Neural progenitor cell (in vitro differentiated cells): ENCODE measurements around the gene PNPLA3. TPM values are rescaled to one million over a fixed set of nuclear protein-coding genes. Genes with fewer than 3 reads are reported as not detected.
A peak's percentile ranks its signal among the peaks of the same experiment; 100 is the strongest.

Source experiments
- DNase-seq: peaks from one replicate; pipeline ENCODE4 v3.0.0-alpha.2; 2016; ENCODE audit warnings: low spot score
- H2AFZ ChIP-seq: fragments of 200-600 bp; sonication (generic); replicated peaks from 2 replicates; pipeline ENCODE4 v1.6.1; 2016; ENCODE audit warnings: antibody characterized with exemption
- H3F3A ChIP-seq: fragments of 200-600 bp; sonication (generic); 2 replicates; pipeline ENCODE4 v1.6.1; 2016; ENCODE audit warnings: antibody characterized with exemption, low read depth
- H3K27ac ChIP-seq: fragments of 200-600 bp; sonication (generic); 2 replicates; pipeline ENCODE4 v1.5.1; 2016; ENCODE audit warnings: mild to moderate bottlenecking
- H3K27me3 ChIP-seq: fragments of 200-600 bp; sonication (generic); 2 replicates; pipeline ENCODE4 v1.6.1; 2016; ENCODE audit warnings: mild to moderate bottlenecking, moderate library complexity
- H3K36me3 ChIP-seq: fragments of 200-600 bp; sonication (generic); 2 replicates; pipeline ENCODE4 v1.5.1; 2016
- H3K4me1 ChIP-seq: fragments of 200-600 bp; sonication (generic); 2 replicates; pipeline ENCODE4 v1.6.1; 2016; ENCODE audit warnings: mixed run types
- H3K4me2 ChIP-seq: fragments of 200-600 bp; sonication (generic); 2 replicates; pipeline ENCODE4 v1.6.1; 2016
- H3K4me3 ChIP-seq: fragments of 200-600 bp; sonication (generic); 2 replicates; pipeline ENCODE4 v1.5.1; 2016
- H3K79me2 ChIP-seq: fragments of 200-600 bp; sonication (generic); 2 replicates; pipeline ENCODE4 v1.6.1; 2016; ENCODE audit warnings: low read depth
- H3K9ac ChIP-seq: fragments of 200-600 bp; sonication (generic); 2 replicates; pipeline ENCODE4 v1.6.1; 2016
- H3K9me3 ChIP-seq: fragments of 200-600 bp; sonication (generic); 2 replicates; pipeline ENCODE4 v1.5.1; 2016; ENCODE audit warnings: low read depth
- H4K20me1 ChIP-seq: fragments of 200-600 bp; sonication (generic); 2 replicates; pipeline ENCODE4 v1.6.1; 2016; ENCODE audit warnings: low read depth
- H3K27ac Mint-ChIP-seq: 3 replicates; pipeline ENCODE4 v1.8.0; 2021; ENCODE audit warnings: mixed read lengths
- H3K27me3 Mint-ChIP-seq: 2 replicates; pipeline ENCODE4 v1.8.0; 2022; ENCODE audit warnings: low read depth, mild to moderate bottlenecking, inconsistent platforms, moderate library complexity, mixed read lengths; ENCODE audit not compliant: insufficient read depth
- H3K36me3 Mint-ChIP-seq: 3 replicates; pipeline ENCODE4 v1.8.0; 2021; ENCODE audit warnings: mixed read lengths
- H3K4me1 Mint-ChIP-seq: 3 replicates; pipeline ENCODE4 v1.8.0; 2021; ENCODE audit warnings: mixed read lengths
- H3K4me3 Mint-ChIP-seq: 3 replicates; pipeline ENCODE4 v1.8.0; 2021; ENCODE audit warnings: mild to moderate bottlenecking, moderate library complexity, mixed read lengths
- H3K9me3 Mint-ChIP-seq: 3 replicates; pipeline ENCODE4 v1.8.0; 2020; ENCODE audit warnings: mixed read lengths
- EZH2 ChIP-seq: fragments of 200-600 bp; sonication (generic); IDR thresholded peaks from 2 replicates; pipeline ENCODE4 v1.6.1; 2017; ENCODE audit warnings: antibody characterized with exemption, mild to moderate bottlenecking, moderate library complexity
- EZH2phosphoT487 ChIP-seq: fragments of 200-600 bp; sonication (generic); IDR thresholded peaks from 2 replicates; pipeline ENCODE4 v1.6.1; 2017; ENCODE audit warnings: antibody characterized with exemption
- total RNA-seq: library from RNA; depleted of rRNA; stranded (reverse); fragments of >200 nt; gene quantifications from 2 replicates; pipeline ENCODE4 v1.2.3, GENCODE V29; 2015; ENCODE audit warnings: low replicate concordance
- TF ChIP-seq, protein P1 (sequence below): fragments of 200-600 bp; sonication (generic); IDR thresholded peaks from 2 replicates; pipeline ENCODE4 v1.5.1; 2017; ENCODE audit warnings: antibody characterized with exemption, mild to moderate bottlenecking

Gene PNPLA3
- total RNA-seq, 1 donor from 2014 or later = 4.8 TPM

DNA sequence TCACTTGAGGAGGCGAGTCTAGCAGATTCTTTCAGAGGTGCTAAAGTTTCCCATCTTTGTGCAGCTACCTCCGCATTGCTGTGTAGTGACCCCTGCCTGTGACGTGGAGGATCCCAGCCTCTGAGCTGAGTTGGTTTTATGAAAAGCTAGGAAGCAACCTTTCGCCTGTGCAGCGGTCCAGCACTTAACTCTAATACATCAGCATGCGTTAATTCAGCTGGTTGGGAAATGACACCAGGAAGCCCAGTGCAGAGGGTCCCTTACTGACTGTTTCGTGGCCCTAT, 22.7 kb downstream of the PNPLA3 start:
- Histone ChIP-seq H3K4me3 (no peak overlapping the region), H3K79me2 (no peaks in the 10 kb centered on the region), H3K27me3 (no peaks in the 10 kb centered on the region), H3K4me2 (no peak overlapping the region), H4K20me1 (no peaks in the 10 kb centered on the region), H3K9ac (no peak overlapping the region), H3K4me1 (no peaks in the 10 kb centered on the region), H3K27ac (no peak overlapping the region), H3F3A (no peaks in the 10 kb centered on the region), H3K36me3 (no peaks in the 10 kb centered on the region), H2AFZ (no peak overlapping the region), H3K9me3 (no peaks in the 10 kb centered on the region)
- TF ChIP-seq EZH2 (no peak), EZH2phosphoT487 (no peak)
- TF ChIP-seq, protein P1, sequence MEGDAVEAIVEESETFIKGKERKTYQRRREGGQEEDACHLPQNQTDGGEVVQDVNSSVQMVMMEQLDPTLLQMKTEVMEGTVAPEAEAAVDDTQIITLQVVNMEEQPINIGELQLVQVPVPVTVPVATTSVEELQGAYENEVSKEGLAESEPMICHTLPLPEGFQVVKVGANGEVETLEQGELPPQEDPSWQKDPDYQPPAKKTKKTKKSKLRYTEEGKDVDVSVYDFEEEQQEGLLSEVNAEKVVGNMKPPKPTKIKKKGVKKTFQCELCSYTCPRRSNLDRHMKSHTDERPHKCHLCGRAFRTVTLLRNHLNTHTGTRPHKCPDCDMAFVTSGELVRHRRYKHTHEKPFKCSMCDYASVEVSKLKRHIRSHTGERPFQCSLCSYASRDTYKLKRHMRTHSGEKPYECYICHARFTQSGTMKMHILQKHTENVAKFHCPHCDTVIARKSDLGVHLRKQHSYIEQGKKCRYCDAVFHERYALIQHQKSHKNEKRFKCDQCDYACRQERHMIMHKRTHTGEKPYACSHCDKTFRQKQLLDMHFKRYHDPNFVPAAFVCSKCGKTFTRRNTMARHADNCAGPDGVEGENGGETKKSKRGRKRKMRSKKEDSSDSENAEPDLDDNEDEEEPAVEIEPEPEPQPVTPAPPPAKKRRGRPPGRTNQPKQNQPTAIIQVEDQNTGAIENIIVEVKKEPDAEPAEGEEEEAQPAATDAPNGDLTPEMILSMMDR = no peak
- no peak overlapping the region for H3K4me3 Mint-ChIP-seq
- peaks cover 24% of the 10 kb centered on the region for H3K36me3 Mint-ChIP-seq
- H3K9me3 Mint-ChIP-seq = no peaks in the 10 kb centered on the region
- peaks cover 6% of the 10 kb centered on the region for H3K27me3 Mint-ChIP-seq
- peaks cover 14% of the 10 kb centered on the region for H3K4me1 Mint-ChIP-seq
- peak; percentile 32 for DNase-seq
- H3K27ac Mint-ChIP-seq = no peak overlapping the region

DNA sequence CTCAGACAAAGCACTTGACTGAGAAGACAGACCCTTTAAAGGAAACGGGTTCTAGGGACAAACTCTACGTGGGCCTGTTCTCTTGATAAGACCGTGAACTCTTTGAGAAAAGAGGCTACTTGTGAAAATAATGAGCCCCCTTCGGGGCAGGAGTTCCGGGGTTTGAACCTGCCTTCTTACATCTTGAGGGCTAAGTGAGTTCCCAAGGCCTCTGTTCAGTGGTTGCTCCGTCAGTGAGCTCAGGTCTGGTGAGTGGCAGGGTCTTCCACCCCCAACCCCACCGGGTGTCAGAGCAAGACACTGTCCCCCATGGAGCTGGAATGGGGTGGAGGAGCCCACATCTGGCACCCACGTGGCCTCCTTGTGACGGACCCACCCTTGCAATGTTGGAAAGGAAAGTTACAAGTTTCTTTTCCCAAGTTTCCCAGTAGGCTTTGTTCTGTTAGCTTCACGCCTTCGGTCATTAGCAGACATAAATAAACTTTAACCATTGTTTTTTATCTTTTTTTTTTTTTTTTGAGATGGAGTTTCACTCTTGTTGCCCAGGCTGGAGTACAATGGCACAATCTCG, 25.3 kb downstream of the PNPLA3 start:
- DNase-seq = no peak
- Histone ChIP-seq H3F3A (no peaks in the 10 kb centered on the region), H4K20me1 (no peaks in the 10 kb centered on the region), H3K79me2 (no peaks in the 10 kb centered on the region), H2AFZ (no peak overlapping the region), H3K27me3 (no peaks in the 10 kb centered on the region), H3K36me3 (no peaks in the 10 kb centered on the region), H3K4me1 (no peaks in the 10 kb centered on the region), H3K4me2 (no peak overlapping the region), H3K27ac (no peak overlapping the region), H3K9ac (no peak overlapping the region), H3K9me3 (no peaks in the 10 kb centered on the region), H3K4me3 (no peak overlapping the region)
- H3K27me3 Mint-ChIP-seq = peaks cover 6% of the 10 kb centered on the region
- H3K27ac Mint-ChIP-seq = no peak overlapping the region
- peaks cover 16% of the 10 kb centered on the region for H3K4me1 Mint-ChIP-seq
- no peak overlapping the region for H3K4me3 Mint-ChIP-seq
- TF ChIP-seq, protein P1 = no peak
- TF ChIP-seq EZH2 (no peak), EZH2phosphoT487 (no peak)
- H3K36me3 Mint-ChIP-seq = peaks cover 12% of the 10 kb centered on the region
- H3K9me3 Mint-ChIP-seq = no peaks in the 10 kb centered on the region

DNA sequence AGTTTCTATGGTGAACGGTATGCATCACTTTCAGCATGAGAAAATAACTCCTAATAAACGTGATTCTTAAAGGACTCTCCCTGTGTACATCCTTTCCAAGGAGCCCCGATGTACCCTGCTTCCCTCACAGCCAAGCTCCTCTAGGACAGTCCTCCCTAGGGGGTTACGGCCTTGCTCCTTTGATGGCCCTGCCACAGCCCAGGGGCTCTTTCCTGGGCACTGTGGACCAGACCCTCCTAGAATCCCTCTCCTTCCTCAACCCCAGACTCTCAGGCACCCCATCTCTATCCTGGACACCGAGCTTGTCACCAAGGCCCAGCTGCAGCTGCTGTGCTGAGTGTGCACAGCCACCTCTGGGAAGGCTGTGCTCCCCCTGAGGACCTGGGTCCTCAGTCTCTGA, 27.8 kb downstream of the PNPLA3 start:
- Histone ChIP-seq H4K20me1 (no peaks in the 10 kb centered on the region), H3K36me3 (no peaks in the 10 kb centered on the region), H3K27ac (no peak overlapping the region), H3K9ac (no peak overlapping the region), H3F3A (peaks cover 6% of the 10 kb centered on the region), H3K9me3 (no peaks in the 10 kb centered on the region), H3K4me3 (no peak overlapping the region), H3K4me2 (no peak overlapping the region), H3K79me2 (peaks cover 10% of the 10 kb centered on the region), H3K4me1 (peaks cover 10% of the 10 kb centered on the region), H2AFZ (no peak overlapping the region), H3K27me3 (no peaks in the 10 kb centered on the region)
- no peaks in the 10 kb centered on the region for H3K9me3 Mint-ChIP-seq
- H3K36me3 Mint-ChIP-seq = no peaks in the 10 kb centered on the region
- H3K27ac Mint-ChIP-seq = peak overlapping the region; percentile 24
- DNase-seq = no peak
- H3K4me1 Mint-ChIP-seq = peaks cover 29% of the 10 kb centered on the region
- no peak overlapping the region for H3K4me3 Mint-ChIP-seq
- TF ChIP-seq EZH2 (no peak), EZH2phosphoT487 (no peak)
- TF ChIP-seq, protein P1 = no peak
- peaks cover 3% of the 10 kb centered on the region for H3K27me3 Mint-ChIP-seq
